ENCODE measurements around the gene MAP4K5. TPM values are rescaled to one million over a fixed set of nuclear protein-coding genes. Genes with fewer than 3 reads are reported as not detected.

The MAP4K5 gene
- polyA plus RNA-seq, 1 donor (not counting 4 experiments of a cell fraction or from before 2014, with no cell fraction given): 25.8 TPM

- TF ChIP-seq EZH2 (IDR thresholded peaks at IDR 0.05; ENCODE audit: low read length): no peak
- TF ChIP-seq CTCF (optimal IDR thresholded peaks at IDR 0.05 in 1 of 3, IDR thresholded peaks at IDR 0.05 in 1 of 3, conservative IDR thresholded peaks at IDR 0.05 in 1 of 3; ENCODE audit: extremely low read depth in 1 of 3, insufficient read depth in 2 of 3, low read length in 3 of 3): no peak
- Histone ChIP-seq H3K4me3 (ENCODE audit: control insufficient read depth in 2 of 3, extremely low read depth in 1 of 3, insufficient read depth in 2 of 3, low read depth in 1 of 3, low read length in 3 of 3) (no peak overlapping the region), H3K9me1 (ENCODE audit: control insufficient read depth, extremely low read depth, insufficient read depth, low read length) (no peaks in the 10 kb centered on the region), H2AFZ (ENCODE audit: control insufficient read depth, low read length) (no peak overlapping the region), H3K4me2 (ENCODE audit: control insufficient read depth, extremely low read depth, insufficient read depth, low read depth, low read length) (no peak overlapping the region), H3K36me3 (ENCODE audit: control insufficient read depth in 2 of 2, extremely low read depth in 1 of 2, insufficient read depth in 2 of 2, low read length in 2 of 2) (no peaks in the 10 kb centered on the region), H3K9me3 (ENCODE audit: control insufficient read depth, low read depth, low read length) (no peaks in the 10 kb centered on the region), H3K9ac (ENCODE audit: control insufficient read depth, extremely low read depth, insufficient read depth, low read length) (no peak overlapping the region), H3K27me3 (ENCODE audit: control insufficient read depth, extremely low read depth, insufficient read depth, low read length) (no peaks in the 10 kb centered on the region), H3K4me1 (ENCODE audit: control insufficient read depth, extremely low read depth, insufficient read depth, low read length) (no peaks in the 10 kb centered on the region), H3K27ac (ENCODE audit: control insufficient read depth, insufficient read depth, low read length) (no peak overlapping the region), H4K20me1 (ENCODE audit: control insufficient read depth, extremely low read depth, insufficient read depth, low read length) (no peaks in the 10 kb centered on the region), H3K79me2 (ENCODE audit: control insufficient read depth, insufficient read depth, low read length) (no peaks in the 10 kb centered on the region)
- no peak for DNase-seq (ENCODE audit: low read depth, low spot score)
- FAIRE-seq: no peak
- dilution Hi-C loops (cut with MboI; ENCODE audit: extremely low pct_ligation_motif_present, low sequenced_read_pairs): no loop called here
Measured at GRCh38 chr14:50403419-50403818, 128.9 kb downstream of the MAP4K5 start.

- dilution Hi-C loops (cut with MboI; ENCODE audit: extremely low pct_ligation_motif_present, low sequenced_read_pairs): no loop called here
- no peaks in the 10 kb centered on the region for H3K9me1 ChIP-seq (ENCODE audit: control insufficient read depth, extremely low read depth, insufficient read depth, low read length)
- no peaks in the 10 kb centered on the region for H3K9me3 ChIP-seq (ENCODE audit: control insufficient read depth, low read depth, low read length)
- FAIRE-seq: peak; percentile 43
- H4K20me1 ChIP-seq (ENCODE audit: control insufficient read depth, extremely low read depth, insufficient read depth, low read length): no peaks in the 10 kb centered on the region
- no peaks in the 10 kb centered on the region for H3K4me1 ChIP-seq (ENCODE audit: control insufficient read depth, extremely low read depth, insufficient read depth, low read length)
- H3K4me3 ChIP-seq (ENCODE audit: control insufficient read depth in 2 of 3, extremely low read depth in 1 of 3, insufficient read depth in 2 of 3, low read depth in 1 of 3, low read length in 3 of 3): no peak overlapping the region
- H2AFZ ChIP-seq (ENCODE audit: control insufficient read depth, low read length): no peak overlapping the region
- no peak overlapping the region for H3K4me2 ChIP-seq (ENCODE audit: control insufficient read depth, extremely low read depth, insufficient read depth, low read depth, low read length)
- no peak overlapping the region for H3K9ac ChIP-seq (ENCODE audit: control insufficient read depth, extremely low read depth, insufficient read depth, low read length)
- H3K27ac ChIP-seq (ENCODE audit: control insufficient read depth, insufficient read depth, low read length): no peak overlapping the region
- H3K36me3 ChIP-seq (ENCODE audit: control insufficient read depth in 2 of 2, extremely low read depth in 1 of 2, insufficient read depth in 2 of 2, low read length in 2 of 2): no peaks in the 10 kb centered on the region
- no peak for DNase-seq (ENCODE audit: low read depth, low spot score)
- H3K27me3 ChIP-seq (ENCODE audit: control insufficient read depth, extremely low read depth, insufficient read depth, low read length): no peaks in the 10 kb centered on the region
- no peaks in the 10 kb centered on the region for H3K79me2 ChIP-seq (ENCODE audit: control insufficient read depth, insufficient read depth, low read length)
- TF ChIP-seq EZH2 (IDR thresholded peaks at IDR 0.05; ENCODE audit: low read length) (no peak), CTCF (optimal IDR thresholded peaks at IDR 0.05 in 1 of 3, IDR thresholded peaks at IDR 0.05 in 1 of 3, conservative IDR thresholded peaks at IDR 0.05 in 1 of 3; ENCODE audit: extremely low read depth in 1 of 3, insufficient read depth in 2 of 3, low read length in 3 of 3) (no peak)
Measured at GRCh38 chr14:50402965-50403364, 129.4 kb downstream of the MAP4K5 start.

Measured in keratinocyte (primary cell).